ENCODE data around the gene ERFL.
"Not testable (repeated sequence)": the region's sequence is repeated elsewhere in the genome, so short reads cannot be mapped to it uniquely, and the experiment has no call there.

Gene ERFL

GRCh38 chr19:41926763-41927496 is 1.3 kb downstream of the ERFL start:
- DNase-seq, result no peak

DNA sequence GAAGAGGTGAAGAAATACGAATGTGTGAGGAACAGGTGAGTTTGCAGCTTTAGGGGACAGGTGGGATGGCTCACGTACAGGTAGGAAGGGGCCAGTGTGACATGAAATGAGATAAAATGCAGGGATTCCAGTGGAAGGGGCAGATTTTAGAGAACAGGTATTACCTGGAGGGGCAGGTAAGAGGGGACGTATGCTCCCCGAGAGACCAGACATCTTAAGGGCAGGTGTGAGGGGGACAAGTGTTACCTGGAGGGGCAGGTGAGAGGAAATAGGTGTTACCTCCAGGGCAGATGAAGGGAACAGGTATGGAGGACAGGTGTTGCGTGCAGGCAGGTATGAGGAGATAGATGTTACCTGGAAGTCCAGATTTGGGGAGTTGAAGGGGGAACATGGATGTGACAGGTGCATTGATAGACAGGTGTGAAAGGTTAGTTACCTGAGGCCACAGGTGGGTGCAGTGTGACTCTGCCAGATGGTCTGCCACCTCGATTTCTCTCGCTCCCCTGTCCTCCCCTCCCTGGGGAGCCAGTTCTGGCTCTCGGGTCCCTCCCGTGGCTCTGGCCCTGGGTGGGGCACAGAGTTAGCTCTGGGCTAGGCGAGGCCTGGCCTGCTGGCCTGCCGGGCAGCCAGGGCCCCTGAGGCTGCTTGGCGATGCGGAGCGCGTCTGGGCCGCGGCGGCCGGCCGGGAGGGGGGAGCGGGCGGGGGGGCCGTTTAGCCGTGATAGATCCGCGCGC is 2.1 kb downstream of the ERFL start:
- no peak for DNase-seq

GRCh38 chr19:41925208-41926003 is 2.8 kb downstream of the ERFL start:
- DNase-seq, result no peak

GRCh38 chr19:41924151-41925145 is 3.8 kb downstream of the ERFL start:
- no peak for DNase-seq

DNA sequence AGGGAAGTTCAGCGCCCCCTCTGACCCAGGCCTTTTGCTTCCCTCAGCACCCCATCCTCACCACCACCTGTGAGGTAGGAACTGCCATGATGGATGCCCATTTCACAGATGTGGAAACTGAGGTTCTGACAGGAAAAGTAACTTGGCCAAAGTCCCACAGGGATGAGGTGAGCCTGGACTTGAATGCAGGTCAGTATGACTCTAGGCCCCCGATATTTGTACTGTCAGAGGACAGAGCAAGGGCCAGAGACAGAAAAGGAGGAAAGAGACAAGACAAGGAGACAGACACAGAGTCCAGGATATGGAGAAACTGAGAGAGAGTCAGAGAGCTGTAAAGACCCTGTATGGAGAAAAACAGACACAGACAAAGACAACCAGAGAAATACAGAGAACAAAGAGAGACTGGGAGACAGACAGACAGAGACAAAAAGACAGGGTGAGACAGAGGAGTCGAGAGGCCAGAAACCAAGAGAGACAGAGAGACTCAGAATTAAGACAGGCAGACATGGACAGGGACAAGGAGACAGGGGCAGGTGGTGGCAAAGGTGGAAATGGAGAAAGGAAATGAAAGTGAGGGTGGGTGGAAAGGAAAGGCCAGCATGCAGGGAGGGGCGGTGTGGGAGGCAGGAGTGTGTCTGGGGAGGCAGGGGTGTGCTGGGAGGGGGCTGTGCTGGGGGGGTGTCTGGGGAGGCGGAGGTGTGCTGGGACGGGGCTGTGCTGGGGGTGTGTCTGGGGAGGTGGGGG is 5.0 kb downstream of the ERFL start:
- DNase-seq, result no peak

DNA sequence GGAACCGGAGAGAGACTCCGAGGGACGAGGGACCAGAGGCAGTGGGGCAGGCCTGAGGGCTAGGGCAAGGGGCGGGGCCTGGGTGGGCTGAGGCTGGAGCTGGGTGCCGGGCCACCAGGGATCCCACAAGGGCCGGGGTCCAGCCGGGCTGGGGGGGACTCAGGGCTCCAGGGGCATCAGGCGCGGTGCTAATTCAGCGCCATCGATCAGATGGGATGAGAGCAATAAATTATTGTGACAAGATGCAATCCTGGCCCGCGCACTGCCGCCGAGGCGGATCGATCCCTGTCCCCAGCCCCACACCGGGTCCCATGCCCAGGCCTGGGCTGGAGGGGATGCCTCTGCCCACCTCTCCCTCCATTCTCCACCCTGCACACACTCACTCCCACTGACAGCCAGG is 5.7 kb downstream of the ERFL start:
- no peak for DNase-seq

DNA sequence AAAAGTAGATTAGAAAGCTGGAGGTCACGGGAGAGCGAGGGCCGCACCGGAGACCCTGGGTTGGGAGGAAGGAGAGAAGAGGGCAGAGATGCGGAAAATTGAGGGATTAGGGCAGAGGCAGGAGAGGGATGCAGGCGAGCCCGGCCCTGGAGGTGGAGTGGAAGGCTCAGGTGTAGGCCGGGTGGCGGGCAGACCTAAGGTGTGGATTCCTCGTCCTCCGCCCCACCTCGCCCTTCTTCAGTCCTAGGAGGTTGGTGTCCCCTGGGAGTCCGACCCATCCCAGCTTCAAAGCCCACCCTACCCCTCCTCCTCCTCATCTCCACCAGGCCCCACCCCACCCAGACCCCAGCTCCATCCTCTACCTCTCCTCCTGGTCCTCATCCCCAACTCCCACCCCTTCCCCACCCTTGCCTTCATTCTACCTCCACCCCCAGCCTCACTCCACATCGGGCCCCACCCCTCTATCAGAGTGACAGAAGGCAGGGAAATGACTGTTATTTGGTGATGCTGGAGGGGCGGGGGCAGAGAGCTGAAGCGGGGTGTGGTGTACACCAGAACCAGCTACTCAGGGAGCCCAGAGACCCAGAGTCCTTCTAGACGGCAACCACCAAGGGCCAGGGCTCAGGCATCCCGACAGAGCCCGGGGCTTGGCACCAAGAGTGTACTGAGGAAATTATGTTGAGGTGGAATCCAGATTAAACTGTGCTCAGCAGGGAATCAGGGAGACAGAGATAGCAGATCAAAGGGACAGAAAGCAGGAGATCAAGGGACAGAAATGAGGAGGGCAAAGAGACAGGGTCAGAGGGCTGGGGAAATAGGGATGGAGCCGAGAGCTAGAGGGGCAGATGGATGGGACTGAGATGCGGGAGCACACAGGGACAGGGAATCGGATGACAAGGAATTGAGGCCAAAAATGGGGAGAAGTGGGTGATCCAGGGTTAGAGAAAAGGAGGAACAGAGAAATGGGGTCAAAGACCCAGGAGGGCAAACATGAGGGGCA is 6.4 kb downstream of the ERFL start:
- DNase-seq, result no peak

GRCh38 chr19:41920882-41921576 is 7.2 kb downstream of the ERFL start:
- DNase-seq, result no peak

DNA sequence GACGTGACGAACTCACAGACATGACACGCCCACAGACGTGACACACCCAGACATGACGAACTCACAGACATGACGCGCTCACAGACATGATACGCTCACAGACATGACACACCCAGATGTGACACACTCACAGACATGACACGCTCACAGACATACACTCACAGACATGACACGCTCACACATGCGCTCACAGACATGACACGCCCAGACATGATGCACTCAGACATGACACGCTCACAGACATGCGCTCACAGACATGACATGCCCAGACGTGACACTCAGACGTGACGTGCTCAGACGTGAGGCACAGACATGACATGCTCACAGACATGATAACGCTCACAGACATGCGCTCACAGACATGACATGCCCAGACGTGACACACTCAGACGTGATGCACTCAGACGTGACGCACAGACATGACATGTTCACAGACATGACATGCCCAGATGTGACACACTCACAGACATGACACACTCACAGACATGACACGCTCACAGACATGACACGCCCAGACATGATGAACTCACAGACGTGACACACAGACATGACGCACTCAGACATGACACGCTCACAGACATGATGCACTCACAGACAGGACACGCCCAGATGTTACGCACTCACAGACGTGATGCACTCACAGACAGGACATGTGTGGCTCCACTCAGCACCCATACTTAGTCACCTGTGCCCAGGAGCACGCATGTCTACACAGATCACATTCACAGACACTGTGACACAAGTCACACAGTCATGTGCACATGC is 8.1 kb downstream of the ERFL start:
- no peak for DNase-seq

DNA sequence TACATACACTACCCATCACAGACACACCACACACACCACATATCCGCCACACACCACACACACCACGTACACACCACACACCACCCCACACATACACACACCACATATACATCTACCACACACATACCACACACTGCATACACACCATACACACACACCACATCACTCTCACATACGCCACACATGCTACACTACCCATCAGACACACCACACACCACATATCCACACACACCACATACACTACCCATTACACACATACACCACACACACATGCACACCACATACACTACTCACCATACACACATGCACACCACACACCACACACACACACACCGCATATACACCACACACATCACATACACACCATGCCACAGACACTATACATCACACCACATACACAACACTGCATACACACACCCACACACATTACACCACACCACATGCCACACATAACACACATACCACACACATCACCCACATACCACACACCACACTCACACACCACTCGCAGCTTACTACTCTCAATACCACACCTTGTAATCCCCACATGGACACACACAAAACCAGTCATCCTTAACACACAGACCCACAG is 9.5 kb downstream of the ERFL start:
- no peak for DNase-seq

DNA sequence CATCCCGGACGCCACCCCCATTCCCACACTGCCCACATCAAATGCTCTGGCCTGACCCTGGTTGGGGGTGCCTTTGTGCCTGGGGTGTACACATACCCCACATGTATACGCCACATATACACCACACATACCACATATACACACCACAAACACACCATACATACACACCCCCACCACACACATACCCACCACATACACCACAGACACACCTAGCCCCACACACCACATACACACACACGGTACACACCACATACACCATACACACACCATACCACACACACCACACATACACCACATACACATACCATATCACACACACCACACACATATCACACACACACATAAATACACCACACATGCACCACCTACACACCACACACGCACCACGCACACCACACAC is 10.2 kb downstream of the ERFL start:
- no peak for DNase-seq

GRCh38 chr19:41917676-41918075 is 10.6 kb downstream of the ERFL start:
- DNase-seq, result no peak

DNA sequence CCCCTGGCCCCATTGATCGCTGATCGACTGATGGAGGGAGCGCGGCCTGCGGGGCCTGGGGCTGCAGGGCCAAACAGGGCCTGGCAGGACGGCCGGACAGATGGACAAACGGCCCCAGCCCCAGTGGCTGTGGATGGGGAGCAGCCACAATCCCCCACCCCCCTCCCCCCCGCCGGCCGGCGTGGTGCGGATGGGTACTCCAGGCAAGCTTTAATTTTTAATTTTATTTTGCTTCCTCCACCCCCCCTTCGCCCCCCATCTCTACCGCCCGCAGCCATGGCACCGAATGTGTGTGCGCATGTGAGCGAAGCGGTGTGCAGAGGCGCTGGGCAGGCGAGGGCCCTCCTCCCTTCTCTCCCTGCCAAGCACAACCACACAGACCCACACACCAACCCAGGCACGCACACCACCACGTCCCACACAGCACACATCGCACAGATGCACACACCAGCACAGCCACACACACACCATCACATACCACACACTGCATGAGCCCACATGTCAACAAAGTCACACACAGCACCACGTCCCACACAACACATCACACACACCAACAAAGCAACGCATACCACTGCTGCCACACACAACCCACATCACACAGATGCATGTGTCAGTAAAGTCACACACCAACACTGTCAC is 12.4 kb downstream of the ERFL start:
- DNase-seq, result no peak

- DNase-seq, result no peak
Observed at GRCh38 chr19:41915021-41915775, 13.1 kb downstream of the ERFL start.

DNA sequence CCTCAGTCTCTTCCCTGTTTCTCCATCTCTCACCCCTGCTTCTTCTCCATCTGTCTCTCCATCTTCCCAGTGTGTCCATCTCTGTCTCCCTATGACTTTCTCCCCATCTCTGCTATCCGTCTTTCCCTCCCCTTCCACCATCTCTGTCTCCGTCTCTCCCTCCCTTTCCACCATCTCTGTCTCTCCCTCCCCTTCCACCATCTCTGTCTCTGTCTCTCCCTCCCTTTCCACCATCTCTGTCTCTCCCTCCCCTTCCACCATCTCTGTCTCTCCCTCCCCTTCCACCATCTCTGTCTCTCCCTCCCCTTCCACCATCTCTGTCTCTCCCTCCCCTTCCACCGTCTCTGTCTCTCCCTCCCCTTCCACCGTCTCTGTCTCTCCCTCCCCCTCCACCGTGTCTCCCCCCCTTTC is 13.8 kb downstream of the ERFL start:
- DNase-seq, result not testable (repeated sequence)

- DNase-seq, result no peak
Observed at GRCh38 chr19:41913538-41914423, 14.5 kb downstream of the ERFL start.

All from islet precursor cell (in vitro differentiated cells).